ENCODE measurements around the gene RPL35. TPM values are rescaled to one million over a fixed set of nuclear protein-coding genes. Genes with fewer than 3 reads are reported as not detected.

Gene RPL35
- total and polyA plus RNA-seq, 3 donors from 2014 or later: 902 to 1,286 (median 1,119) TPM

GRCh38 chr9:124897570-124898460 lies 36.1 kb upstream of the RPL35 start:
- intact Hi-C loops (cut with DNase I; ENCODE audit: low total_unique reads): no loop called here
- WGBS, 2 donors: 80 to 87% methylated on average over 6 of the region's 6 CpGs
- H3K27me3 ChIP-seq: no peaks in the 10 kb centered on the region
- TF ChIP-seq POLR2A (IDR thresholded peaks at IDR 0.05): no peak
- TF ChIP-seq, protein P1, sequence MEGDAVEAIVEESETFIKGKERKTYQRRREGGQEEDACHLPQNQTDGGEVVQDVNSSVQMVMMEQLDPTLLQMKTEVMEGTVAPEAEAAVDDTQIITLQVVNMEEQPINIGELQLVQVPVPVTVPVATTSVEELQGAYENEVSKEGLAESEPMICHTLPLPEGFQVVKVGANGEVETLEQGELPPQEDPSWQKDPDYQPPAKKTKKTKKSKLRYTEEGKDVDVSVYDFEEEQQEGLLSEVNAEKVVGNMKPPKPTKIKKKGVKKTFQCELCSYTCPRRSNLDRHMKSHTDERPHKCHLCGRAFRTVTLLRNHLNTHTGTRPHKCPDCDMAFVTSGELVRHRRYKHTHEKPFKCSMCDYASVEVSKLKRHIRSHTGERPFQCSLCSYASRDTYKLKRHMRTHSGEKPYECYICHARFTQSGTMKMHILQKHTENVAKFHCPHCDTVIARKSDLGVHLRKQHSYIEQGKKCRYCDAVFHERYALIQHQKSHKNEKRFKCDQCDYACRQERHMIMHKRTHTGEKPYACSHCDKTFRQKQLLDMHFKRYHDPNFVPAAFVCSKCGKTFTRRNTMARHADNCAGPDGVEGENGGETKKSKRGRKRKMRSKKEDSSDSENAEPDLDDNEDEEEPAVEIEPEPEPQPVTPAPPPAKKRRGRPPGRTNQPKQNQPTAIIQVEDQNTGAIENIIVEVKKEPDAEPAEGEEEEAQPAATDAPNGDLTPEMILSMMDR (IDR thresholded peaks at IDR 0.05): no peak
- no peaks in the 10 kb centered on the region for H3K9me3 ChIP-seq
- H3K4me1 ChIP-seq: no peaks in the 10 kb centered on the region
- no peaks in the 10 kb centered on the region for H3K36me3 ChIP-seq (ENCODE audit: low read depth, missing control alignments)
- no peak for DNase-seq
- H3K27ac ChIP-seq: no peak overlapping the region
- H3K4me3 ChIP-seq: no peak overlapping the region

GRCh38 chr9:124894741-124895170 lies 33.0 kb upstream of the RPL35 start:
- no peak for TF ChIP-seq POLR2A (IDR thresholded peaks at IDR 0.05)
- H3K36me3 ChIP-seq (ENCODE audit: low read depth, missing control alignments): no peaks in the 10 kb centered on the region

DNA sequence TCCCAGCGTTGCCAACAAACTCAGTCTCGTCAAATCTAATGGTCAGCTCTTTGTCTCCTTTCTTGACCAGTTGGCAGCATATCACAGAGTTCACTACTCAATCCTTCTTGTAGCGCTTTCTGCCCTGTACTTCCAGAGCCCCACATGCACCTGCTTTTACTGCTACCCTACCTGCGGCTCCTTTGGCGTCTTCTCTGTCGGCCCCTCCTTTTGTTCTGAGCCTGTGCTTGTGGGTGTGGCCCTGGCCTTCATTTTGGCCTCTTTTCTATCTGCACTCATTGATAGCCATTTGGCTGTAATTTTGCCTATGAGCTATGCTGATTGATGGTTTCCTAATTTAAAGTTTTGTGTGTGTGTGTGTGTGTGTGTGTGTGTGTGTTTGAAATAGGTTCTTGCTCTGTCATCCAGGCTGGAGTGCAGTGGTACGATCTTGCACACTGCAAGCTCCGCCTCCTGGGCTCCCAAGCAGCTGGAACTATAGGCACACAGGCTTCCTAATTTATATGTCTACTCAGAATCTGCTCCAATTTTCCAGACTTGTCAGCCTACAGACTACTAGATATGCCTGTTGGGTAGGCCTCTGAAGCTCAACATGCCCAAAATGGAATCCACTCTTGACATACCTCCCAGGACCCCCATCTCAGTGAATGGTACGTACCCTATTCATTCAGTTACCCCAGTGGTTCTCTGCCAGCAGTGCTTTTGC lies 32.4 kb upstream of the RPL35 start:
- H3K4me3 ChIP-seq: no peak overlapping the region
- H3K4me1 ChIP-seq: no peaks in the 10 kb centered on the region
- H3K27me3 ChIP-seq: no peaks in the 10 kb centered on the region
- TF ChIP-seq, protein P1 (IDR thresholded peaks at IDR 0.05): no peak
- no peak for TF ChIP-seq POLR2A (IDR thresholded peaks at IDR 0.05)
- no peaks in the 10 kb centered on the region for H3K36me3 ChIP-seq (ENCODE audit: low read depth, missing control alignments)
- 86% methylated on average over 8 to 9 of the region's 9 CpGs for WGBS, 2 donors
- H3K27ac ChIP-seq: no peak overlapping the region
- H3K9me3 ChIP-seq: no peaks in the 10 kb centered on the region
- DNase-seq: no peak
- intact Hi-C loops (cut with DNase I; ENCODE audit: low total_unique reads): no loop called here

More at GRCh38 chr9:124894741-124895170, 33.0 kb upstream of the RPL35 start:
- Histone ChIP-seq H3K27me3 (no peaks in the 10 kb centered on the region), H3K4me3 (no peak overlapping the region), H3K4me1 (no peaks in the 10 kb centered on the region), H3K9me3 (no peaks in the 10 kb centered on the region), H3K27ac (no peak overlapping the region)
- DNase-seq: no peak
- intact Hi-C loops (cut with DNase I; ENCODE audit: low total_unique reads): no loop called here

GRCh38 chr9:124890179-124890578 lies 28.4 kb upstream of the RPL35 start:
- Histone ChIP-seq H3K27ac (no peak overlapping the region), H3K4me1 (no peaks in the 10 kb centered on the region), H3K27me3 (no peaks in the 10 kb centered on the region), H3K9me3 (no peaks in the 10 kb centered on the region), H3K36me3 (ENCODE audit: low read depth, missing control alignments) (no peaks in the 10 kb centered on the region), H3K4me3 (no peak overlapping the region)
- intact Hi-C loops (cut with DNase I; ENCODE audit: low total_unique reads): no loop called here
- DNase-seq: no peak
- 92 to 94% methylated on average over 7 of the region's 7 CpGs for WGBS, 2 donors
- TF ChIP-seq, protein P1 (IDR thresholded peaks at IDR 0.05): no peak
- no peak for TF ChIP-seq POLR2A (IDR thresholded peaks at IDR 0.05)

DNA sequence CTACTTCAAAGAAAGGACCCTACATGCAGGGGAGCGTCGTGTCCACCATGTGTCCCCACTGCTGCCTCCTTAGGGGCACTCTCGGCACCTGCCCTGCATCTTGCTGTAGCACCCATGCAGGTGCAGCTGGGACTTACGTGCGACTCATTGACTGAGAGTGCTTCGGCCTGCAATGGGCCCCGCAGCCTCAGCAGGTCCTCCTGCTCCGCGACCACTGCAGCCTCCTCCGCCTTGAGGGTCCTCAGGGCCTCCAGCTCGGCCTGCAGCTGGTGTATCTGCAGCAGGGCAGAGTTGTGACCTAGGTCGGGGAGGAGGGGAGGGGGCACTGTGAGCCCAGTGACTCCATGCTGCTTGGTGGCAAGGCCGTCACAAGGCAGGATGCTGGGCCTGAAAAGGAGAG lies 27.2 kb upstream of the RPL35 start:
- no peak overlapping the region for H3K4me3 ChIP-seq
- TF ChIP-seq, protein P1 (IDR thresholded peaks at IDR 0.05): no peak
- no peak for TF ChIP-seq POLR2A (IDR thresholded peaks at IDR 0.05)
- H3K4me1 ChIP-seq: no peaks in the 10 kb centered on the region
- no peaks in the 10 kb centered on the region for H3K27me3 ChIP-seq
- intact Hi-C loops (cut with DNase I; ENCODE audit: low total_unique reads): no loop called here
- WGBS, 2 donors: 97 to 100% methylated on average over 1 to 13 of the region's 13 CpGs
- H3K27ac ChIP-seq: no peak overlapping the region
- H3K9me3 ChIP-seq: no peaks in the 10 kb centered on the region
- DNase-seq: no peak
- no peaks in the 10 kb centered on the region for H3K36me3 ChIP-seq (ENCODE audit: low read depth, missing control alignments)

All from testis (tissue), 3 donors.